ENCODE measurements around the gene PCK2. TPM values are rescaled to one million over a fixed set of nuclear protein-coding genes. Genes with fewer than 3 reads are reported as not detected.
A peak's percentile ranks its signal among the peaks of the same experiment; 100 is the strongest.

The PCK2 gene
- total and polyA plus RNA-seq, 9 donors, result 2.4 to 66.8 (median 5.4) TPM

- Histone ChIP-seq H3K4me1 (ENCODE audit: insufficient read depth) (peaks cover 6% of the 10 kb centered on the region), H3K27me3 (no peaks in the 10 kb centered on the region), H3K27ac (peak overlapping the region; percentile 43 to 100), H3K4me3 (peak overlapping the region; percentile 84), H3K9me3 (no peaks in the 10 kb centered on the region), H3K36me3 (peaks cover 8% of the 10 kb centered on the region)
- TF ChIP-seq POLR2A (IDR thresholded peaks at IDR 0.05), result no peak
- no peak for TF ChIP-seq EP300 (IDR thresholded peaks at IDR 0.05)
- no peak for TF ChIP-seq CTCF (IDR thresholded peaks at IDR 0.05)
- intact Hi-C loops (cut with DNase I), result loop anchor here in 1 of 4 donors (2.0 kb wide), 1 partner anchor 25 kb away; the partner anchor contains the start of gene EMC9
- DNase-seq, result peak in 3 of 5 donors; percentile 38 to 58 (median 56)
- 2 to 4% (median 2%) methylated on average over 14 of the region's 14 CpGs for WGBS, 3 donors
Observed at GRCh38 chr14:24115422-24116127, 21.5 kb downstream of the PCK2 start.

GRCh38 chr14:24116128-24116814 lies 22.2 kb downstream of the PCK2 start:
- TF ChIP-seq CTCF (IDR thresholded peaks at IDR 0.05) (no peak), POLR2A (IDR thresholded peaks at IDR 0.05) (no peak), EP300 (IDR thresholded peaks at IDR 0.05) (no peak)
- H3K9me3 ChIP-seq, result no peaks in the 10 kb centered on the region
- peak in 1 of 5 donors; percentile 23 for DNase-seq
- H3K4me1 ChIP-seq (ENCODE audit: insufficient read depth), result peaks cover 6% of the 10 kb centered on the region
- WGBS, 3 donors, result 82 to 88% (median 83%) methylated on average over 6 of the region's 6 CpGs
- H3K27ac ChIP-seq, result no peak overlapping the region
- H3K4me3 ChIP-seq, result peak overlapping the region; percentile 84
- H3K27me3 ChIP-seq, result no peaks in the 10 kb centered on the region
- H3K36me3 ChIP-seq, result peaks cover 8% of the 10 kb centered on the region
- intact Hi-C loops (cut with DNase I), result no loop called here

DNA sequence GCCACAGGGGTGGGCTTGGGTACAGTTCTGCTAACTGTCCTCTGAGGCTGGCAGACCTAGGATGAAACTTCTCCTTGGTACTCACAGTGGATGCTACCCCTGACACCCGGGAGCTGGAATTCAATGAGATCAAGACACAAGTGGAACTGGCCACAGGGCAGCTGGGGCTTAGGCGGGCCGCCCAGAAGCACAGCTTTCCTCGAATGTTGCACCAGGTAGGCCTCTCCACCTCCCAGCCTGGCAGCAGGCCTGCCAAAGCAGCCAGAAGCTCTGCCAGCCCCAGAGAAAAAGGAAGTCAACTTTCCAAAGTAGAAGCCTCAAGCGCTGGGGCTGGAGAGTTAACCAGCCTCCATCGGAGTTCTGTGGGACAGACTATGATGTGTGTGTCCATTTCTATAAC lies 23.1 kb downstream of the PCK2 start:
- no peak overlapping the region for H3K27ac ChIP-seq
- H3K4me3 ChIP-seq, result no peak overlapping the region
- H3K9me3 ChIP-seq, result no peaks in the 10 kb centered on the region
- no peaks in the 10 kb centered on the region for H3K27me3 ChIP-seq
- WGBS, 3 donors, result 92 to 96% (median 94%) methylated on average over 6 of the region's 6 CpGs
- peaks cover 6% of the 10 kb centered on the region for H3K4me1 ChIP-seq (ENCODE audit: insufficient read depth)
- DNase-seq, result peak in 1 of 5 donors; percentile 33
- TF ChIP-seq EP300 (IDR thresholded peaks at IDR 0.05) (no peak), POLR2A (IDR thresholded peaks at IDR 0.05) (no peak), CTCF (IDR thresholded peaks at IDR 0.05) (no peak)
- intact Hi-C loops (cut with DNase I), result no loop called here
- peaks cover 8% of the 10 kb centered on the region for H3K36me3 ChIP-seq

DNA sequence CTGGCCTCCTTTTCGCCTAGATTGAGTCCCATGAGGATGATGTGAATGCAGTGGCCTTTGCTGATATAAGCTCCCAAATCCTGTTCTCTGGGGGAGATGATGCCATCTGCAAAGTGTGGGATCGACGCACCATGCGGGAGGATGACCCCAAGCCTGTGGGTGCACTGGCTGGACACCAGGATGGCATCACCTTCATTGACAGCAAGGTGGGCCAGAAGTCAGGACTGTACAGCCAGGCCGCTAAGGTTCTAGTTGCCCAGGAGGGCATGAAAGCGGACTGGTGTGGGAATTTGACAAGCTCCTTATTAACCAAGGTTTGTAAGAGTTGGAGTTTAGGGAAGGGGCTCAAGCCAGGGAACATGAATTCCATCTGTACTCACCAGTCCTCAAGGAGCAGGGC lies 25.6 kb downstream of the PCK2 start:
- Histone ChIP-seq H3K27me3 (no peaks in the 10 kb centered on the region), H3K36me3 (peaks cover 8% of the 10 kb centered on the region), H3K4me1 (ENCODE audit: insufficient read depth) (peaks cover 6% of the 10 kb centered on the region), H3K27ac (no peak overlapping the region), H3K4me3 (no peak overlapping the region), H3K9me3 (no peaks in the 10 kb centered on the region)
- intact Hi-C loops (cut with DNase I), result no loop called here
- peak in 1 of 5 donors; percentile 22 for DNase-seq
- TF ChIP-seq CTCF (IDR thresholded peaks at IDR 0.05) (no peak), POLR2A (IDR thresholded peaks at IDR 0.05) (no peak)
- WGBS, 3 donors, result 94 to 98% (median 95%) methylated on average over 6 of the region's 6 CpGs
